HG02943 (cell line): Measurements from ENCODE around the gene FBXO28.
"Not testable (repeated sequence)": the region's sequence is repeated elsewhere in the genome, so short reads cannot be mapped to it uniquely, and the experiment has no call there.

Source experiments
- ATAC-seq: cut with Tn5 transposase; IDR thresholded peaks from one replicate; pipeline ENCODE4 v1.9.1; 2021; ENCODE audit warnings: mild to moderate bottlenecking, low read depth, moderate library complexity; ENCODE audit not compliant: unreplicated experiment

Gene FBXO28

GRCh38 chr1:224113918-224114786, at the start of gene FBXO28:
Gene FBXO28 (plus strand): TSS chr1:224114111. CDS start chr1:224114130, 19 bp downstream.
- peak; percentile 99 for ATAC-seq

DNA sequence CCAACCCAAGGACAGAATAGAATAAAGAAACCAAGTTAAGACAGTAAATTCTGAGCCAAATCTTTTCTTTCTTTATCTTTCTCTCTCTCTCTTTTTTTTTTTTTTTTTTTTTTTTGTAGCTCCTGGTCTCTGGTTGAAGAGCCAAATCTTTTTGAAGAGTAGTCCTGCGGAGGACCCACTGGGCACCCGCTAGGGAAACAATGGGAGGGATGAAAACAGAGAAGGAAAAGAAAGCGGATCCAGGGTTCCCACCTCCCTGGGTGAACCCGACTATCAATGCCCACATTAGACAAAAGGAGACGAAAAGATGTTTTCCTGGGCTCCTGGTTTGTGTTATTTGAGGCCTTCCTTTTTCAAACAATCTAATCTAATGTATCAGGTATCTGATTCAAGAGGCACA, 49.8 kb upstream of the FBXO28 start:
- ATAC-seq: no peak

DNA sequence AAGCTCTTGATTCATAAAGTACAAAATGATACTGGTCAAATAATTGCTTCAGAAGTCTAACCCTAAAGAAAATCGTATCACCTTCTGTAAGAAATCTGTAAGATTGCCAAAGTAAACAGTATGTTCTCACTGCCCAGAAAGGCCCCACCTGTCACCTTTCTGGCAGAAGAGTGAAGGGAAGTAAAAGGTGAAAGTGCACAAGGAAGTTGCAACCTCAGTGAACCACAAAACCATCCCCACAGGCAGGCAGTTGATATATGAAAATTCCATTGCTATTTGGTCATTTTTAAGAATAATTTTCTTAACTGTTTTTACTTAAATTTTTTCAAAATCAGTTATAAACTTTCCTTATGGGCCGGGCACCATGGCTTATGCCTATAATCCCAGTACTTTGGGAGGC, 48.5 kb upstream of the FBXO28 start:
- ATAC-seq: no peak

DNA sequence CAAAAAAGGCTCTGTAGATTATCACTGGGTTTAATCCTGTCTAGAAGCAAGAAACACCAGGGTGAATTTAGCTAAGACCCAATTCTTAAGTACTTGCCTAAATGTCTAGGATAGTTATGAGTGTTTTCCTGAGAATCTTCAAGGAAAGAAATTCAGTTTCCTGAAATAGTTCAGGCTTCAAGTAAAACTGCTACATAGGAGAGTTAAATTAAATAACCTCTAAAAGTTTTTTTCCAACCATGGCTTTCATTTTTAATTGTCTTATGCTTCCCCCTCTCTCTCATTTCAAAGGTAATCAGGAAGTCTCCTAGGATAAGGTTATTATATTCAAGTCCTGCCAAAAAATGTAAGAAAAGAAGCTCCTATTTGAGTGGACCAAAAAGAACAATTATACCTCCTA, 46.7 kb upstream of the FBXO28 start:
- no peak for ATAC-seq

DNA sequence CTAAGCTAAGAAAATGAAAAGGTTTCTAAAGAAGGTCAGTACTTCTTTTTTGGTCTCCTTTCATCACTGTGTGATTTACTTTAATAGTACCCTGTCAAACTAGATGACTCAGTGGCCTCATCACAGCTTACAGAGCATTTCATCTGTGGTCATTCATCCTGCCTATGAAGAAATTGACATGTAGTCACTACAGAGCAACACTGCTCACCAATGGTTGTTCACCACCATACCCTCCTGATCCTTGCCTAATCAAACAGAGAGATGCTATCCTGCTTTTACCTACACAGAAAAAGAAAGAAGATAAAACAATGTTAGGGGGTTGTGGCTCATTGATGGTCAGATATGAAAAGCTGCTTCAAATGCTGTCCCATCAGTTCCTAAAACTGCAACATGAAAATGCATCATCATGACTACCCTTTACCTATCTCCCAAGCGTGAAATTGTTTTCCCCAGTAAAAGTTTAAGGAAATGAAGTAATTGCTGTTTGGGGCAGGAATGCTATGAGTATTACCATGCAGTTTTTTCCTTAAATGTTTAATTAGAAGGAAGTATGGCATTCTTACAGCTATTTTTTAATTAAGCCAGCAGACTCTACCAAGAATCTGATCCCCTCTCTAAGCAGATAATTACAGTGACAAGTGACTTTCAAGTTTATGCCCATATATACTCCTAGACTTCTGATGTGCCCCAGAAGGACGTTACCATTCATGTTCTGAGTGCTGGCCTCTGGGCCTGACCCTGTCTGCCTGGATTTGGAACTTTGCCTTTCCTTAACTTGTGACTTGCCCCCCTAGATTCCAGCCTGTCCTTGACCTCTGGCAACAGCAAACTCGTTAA, 46.1 kb upstream of the FBXO28 start:
- ATAC-seq: no peak

- ATAC-seq: no peak
Measured at GRCh38 chr1:224068458-224069072, 45.3 kb upstream of the FBXO28 start.

- ATAC-seq: no peak
Measured at GRCh38 chr1:224069138-224069537, 44.8 kb upstream of the FBXO28 start.

DNA sequence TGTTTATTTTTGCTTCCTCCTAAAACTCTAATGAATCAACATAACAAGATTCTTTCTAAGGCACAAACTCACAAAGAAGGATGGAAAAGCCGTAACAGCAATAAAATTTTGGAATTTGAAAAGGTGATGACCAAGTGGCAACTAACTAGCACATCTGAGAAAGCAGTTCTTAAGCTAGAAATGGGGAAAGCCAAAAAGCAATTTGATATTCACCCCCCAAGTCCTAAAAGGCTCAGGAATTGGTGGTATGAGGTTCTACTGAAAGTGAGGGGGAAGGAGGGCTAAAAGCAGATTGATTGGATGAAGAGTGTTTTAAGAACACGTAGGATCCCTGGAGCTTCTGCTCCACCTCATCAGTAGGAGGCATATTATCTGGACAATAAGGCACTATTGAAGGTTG, 43.4 kb upstream of the FBXO28 start:
- ATAC-seq: no peak

DNA sequence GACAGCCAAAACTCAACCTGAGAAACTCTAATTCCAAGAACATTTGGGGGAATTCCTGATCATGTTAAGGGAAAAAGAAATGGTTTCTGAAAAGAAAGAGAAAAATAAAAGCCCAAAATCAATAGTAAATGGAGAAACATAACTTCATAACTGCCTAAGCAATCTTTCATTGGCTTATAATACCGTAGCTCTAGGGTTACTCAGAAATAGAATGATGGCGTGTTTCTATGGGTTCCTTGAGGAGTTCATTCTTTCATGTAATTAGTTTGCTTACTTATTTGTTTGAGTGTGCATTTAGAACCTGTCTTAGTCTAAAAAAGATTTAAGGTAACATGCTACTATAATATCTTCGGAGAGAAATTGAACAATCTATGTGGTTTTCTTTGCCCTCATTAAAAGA, 37.5 kb upstream of the FBXO28 start:
- ATAC-seq: no peak

DNA sequence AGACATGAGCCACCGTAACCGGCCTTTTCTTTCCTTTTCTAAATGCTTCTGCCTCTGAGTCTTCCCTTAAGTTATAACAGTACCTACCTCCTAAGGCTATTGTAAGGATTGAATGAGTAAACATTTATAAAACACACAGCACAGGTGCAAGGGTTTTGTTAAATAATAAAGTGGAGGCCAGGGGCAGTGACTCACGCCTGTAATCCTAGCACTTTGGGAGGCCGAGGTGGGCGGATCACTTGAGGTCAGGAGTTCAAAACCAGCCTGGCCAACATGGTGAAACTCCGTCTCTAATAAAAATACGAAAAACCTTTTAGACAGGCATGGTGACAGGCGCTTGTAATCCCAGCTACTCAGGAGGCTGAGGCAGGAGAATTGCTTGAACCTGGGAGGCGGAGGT, 34.3 kb upstream of the FBXO28 start:
- ATAC-seq: not testable (repeated sequence)

DNA sequence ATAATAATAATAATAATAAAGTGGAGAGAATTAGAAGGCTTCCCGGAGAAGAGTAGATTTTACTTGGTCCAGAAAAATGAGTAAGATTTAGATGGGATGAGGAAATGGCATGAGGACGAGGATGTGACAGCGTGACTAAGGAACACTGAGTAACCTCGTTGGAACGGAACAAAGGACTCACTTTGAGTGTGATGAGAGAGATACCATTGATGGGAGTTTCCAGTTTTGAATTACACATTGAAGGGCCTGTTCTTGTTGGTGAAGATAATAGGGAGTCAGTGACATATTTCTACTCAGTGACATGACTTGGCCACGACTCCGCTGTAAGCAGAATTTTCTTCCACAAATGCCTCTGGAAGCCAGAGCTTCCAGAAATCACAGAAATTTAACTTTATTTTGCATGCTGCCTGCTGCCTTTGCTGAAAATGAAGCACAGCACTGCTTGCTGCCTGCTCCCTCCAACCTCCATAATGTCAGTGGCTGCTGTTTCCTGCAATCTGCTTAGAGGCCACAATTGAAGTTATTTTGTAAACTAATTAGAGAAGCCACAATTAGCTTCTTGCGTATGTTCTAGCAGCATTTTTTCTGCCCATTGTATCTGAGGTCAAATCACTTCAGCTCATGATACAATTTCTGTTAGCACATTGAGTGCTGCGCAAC, 33.7 kb upstream of the FBXO28 start:
- ATAC-seq: no peak

- no peak for ATAC-seq
Measured at GRCh38 chr1:224081604-224082003, 32.3 kb upstream of the FBXO28 start.

DNA sequence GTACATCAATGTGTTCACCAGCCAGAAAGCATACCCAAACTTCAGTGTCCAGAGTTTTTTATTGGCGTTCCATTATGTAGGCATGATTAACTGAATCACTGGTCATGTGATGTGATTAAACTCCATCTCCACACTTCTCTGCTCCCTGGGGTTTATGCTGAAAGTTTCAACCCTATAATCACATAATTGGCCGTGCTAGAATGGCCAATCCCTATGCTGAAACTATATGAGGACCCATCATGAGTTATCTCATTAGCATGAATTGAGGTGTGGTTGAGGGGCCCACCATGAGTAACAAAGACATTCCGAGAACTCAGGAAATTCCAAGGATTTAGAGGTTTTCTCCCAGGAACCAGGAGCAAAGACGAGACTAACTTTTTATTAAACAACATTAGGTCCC, 31.8 kb upstream of the FBXO28 start:
- ATAC-seq: no peak

- ATAC-seq: no peak
Measured at GRCh38 chr1:224084867-224085266, 29.0 kb upstream of the FBXO28 start.

DNA sequence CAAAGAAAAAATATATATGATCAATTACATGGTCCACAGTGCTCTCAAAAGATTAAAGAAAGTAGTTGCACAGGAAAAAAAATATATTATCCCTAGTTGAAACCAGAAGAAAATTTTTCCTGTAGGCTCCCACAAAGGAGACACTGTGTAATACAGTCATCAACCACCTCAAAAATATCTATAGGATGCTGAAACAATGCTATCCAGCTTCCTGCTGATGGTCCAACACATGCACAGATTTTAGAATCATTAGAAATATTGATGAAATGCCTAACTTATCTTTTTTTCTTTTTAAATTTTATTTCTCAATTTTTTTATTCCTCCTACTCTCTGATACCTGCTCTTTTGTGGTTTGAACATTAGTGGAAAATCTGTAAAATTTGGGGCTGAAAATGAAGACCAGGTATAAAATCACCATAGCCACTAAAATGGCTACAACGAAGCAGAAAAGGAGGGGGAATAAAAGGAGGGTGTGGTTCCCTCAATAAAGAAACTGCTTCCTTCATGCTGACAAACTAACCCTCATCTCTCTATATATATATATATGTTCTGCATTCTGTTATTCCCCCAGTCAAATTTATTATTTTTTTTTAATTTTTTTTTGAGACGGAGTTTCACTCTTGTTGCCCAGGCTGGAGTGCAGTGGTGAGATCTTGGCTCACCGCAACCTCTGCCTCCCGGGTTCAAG, 28.3 kb upstream of the FBXO28 start:
- no peak for ATAC-seq

DNA sequence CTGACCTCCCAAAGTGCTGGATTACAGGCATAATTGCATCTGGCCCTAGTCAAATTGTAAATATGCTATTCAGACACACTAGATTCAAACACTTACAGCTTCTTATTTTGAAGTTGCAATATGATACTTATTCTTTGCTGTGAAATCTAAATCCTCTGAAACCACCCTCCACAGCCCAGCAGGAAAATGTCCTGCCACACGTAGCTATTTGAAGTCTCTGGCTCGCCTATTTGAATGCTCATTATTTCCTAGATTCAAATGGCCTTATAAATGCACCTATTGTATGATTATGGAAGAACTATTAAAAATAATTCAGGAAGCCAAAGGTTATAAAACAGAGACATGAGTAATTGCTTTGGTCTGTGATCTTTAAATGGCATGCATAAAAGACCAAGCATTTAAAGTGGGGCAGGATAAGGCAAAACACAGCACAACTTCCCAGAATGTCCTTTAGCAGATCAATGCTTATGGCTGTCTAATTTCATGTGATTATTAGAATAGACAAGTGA, 26.6 kb upstream of the FBXO28 start:
- ATAC-seq: no peak

GRCh38 chr1:224089583-224089982, 24.3 kb upstream of the FBXO28 start:
- ATAC-seq: no peak

- ATAC-seq: no peak
Measured at GRCh38 chr1:224090116-224090515, 23.8 kb upstream of the FBXO28 start.

GRCh38 chr1:224092111-224092510, 21.8 kb upstream of the FBXO28 start:
- ATAC-seq: no peak

GRCh38 chr1:224092601-224093000, 21.3 kb upstream of the FBXO28 start:
- ATAC-seq: no peak
